OCI-LY1 (cell line): ENCODE data around the gene PIBF1.

Experiments used
- H2AFZ ChIP-seq: fragments of 200-600 bp; sonication (generic), shearing (Covaris generic); 2 replicates; pipeline ENCODE4 v1.6.0; 2014; ENCODE audit warnings: antibody characterized with exemption, mild to moderate bottlenecking, low read length
- H3F3A ChIP-seq: fragments of 200-600 bp; sonication (generic), shearing (Covaris generic); 2 replicates; pipeline ENCODE4 v1.6.0; 2014; ENCODE audit warnings: mild to moderate bottlenecking, antibody characterized with exemption, low read length, moderate library complexity; ENCODE audit not compliant: insufficient read depth
- H3K27ac ChIP-seq: fragments of 200-600 bp; sonication (generic); 2 replicates; pipeline ENCODE4 v1.5.1; 2014; ENCODE audit warnings: low read length, mixed run types, mild to moderate bottlenecking, low read depth; ENCODE audit not compliant: poor library complexity, severe bottlenecking
- H3K27me3 ChIP-seq: fragments of 200-600 bp; sonication (generic); 2 replicates; pipeline ENCODE4 v1.6.0; 2014; ENCODE audit warnings: antibody characterized with exemption, mild to moderate bottlenecking, low read length, moderate library complexity; ENCODE audit not compliant: insufficient read depth
- H3K36me3 ChIP-seq: fragments of 200-600 bp; sonication (generic); 2 replicates; pipeline ENCODE4 v1.6.1; 2014; ENCODE audit warnings: mild to moderate bottlenecking, antibody characterized with exemption, low read length, moderate library complexity, mixed read lengths; ENCODE audit not compliant: insufficient read depth
- H3K4me1 ChIP-seq: fragments of 200-600 bp; sonication (generic); 2 replicates; pipeline ENCODE4 v1.5.1; 2014; ENCODE audit warnings: mild to moderate bottlenecking, low read length, moderate library complexity; ENCODE audit not compliant: insufficient read depth, severe bottlenecking
- H3K4me2 ChIP-seq: fragments of 200-600 bp; sonication (generic), shearing (Covaris generic); 2 replicates; pipeline ENCODE4 v1.6.1; 2014; ENCODE audit warnings: low read length
- H3K4me3 ChIP-seq: fragments of 200-600 bp; sonication (generic); 2 replicates; pipeline ENCODE4 v1.5.1; 2014; ENCODE audit warnings: low read length, low read depth, mild to moderate bottlenecking, mixed read lengths; ENCODE audit not compliant: poor library complexity, severe bottlenecking
- H3K79me2 ChIP-seq: fragments of 200-600 bp; shearing (Covaris generic); 2 replicates; pipeline ENCODE4 v1.6.1; 2016; ENCODE audit warnings: mixed run types, low read length, mixed read lengths; ENCODE audit not compliant: insufficient read depth
- H3K9ac ChIP-seq: fragments of 200-600 bp; sonication (generic), shearing (Covaris generic); 2 replicates; pipeline ENCODE4 v1.6.1; 2014; ENCODE audit warnings: mild to moderate bottlenecking, low read length, mixed read lengths
- H3K9me2 ChIP-seq: fragments of 200-600 bp; sonication (generic), shearing (Covaris generic); 2 replicates; pipeline ENCODE4 v1.6.1; 2014; ENCODE audit warnings: low read depth, mild to moderate bottlenecking, low read length, mixed read lengths
- H3K9me3 ChIP-seq: fragments of 200-600 bp; shearing (Covaris generic); 2 replicates; pipeline ENCODE4 v1.6.1; 2014; ENCODE audit warnings: low read length, mixed read lengths
- H4K20me1 ChIP-seq: fragments of 200-600 bp; sonication (generic), shearing (Covaris generic); 2 replicates; pipeline ENCODE4 v1.6.0; 2016; ENCODE audit warnings: mild to moderate bottlenecking, low read length; ENCODE audit not compliant: insufficient read depth
- EZH2 ChIP-seq: fragments of 200-600 bp; sonication (generic), shearing (Covaris generic); IDR thresholded peaks from 2 replicates; pipeline ENCODE4 v1.8.0; 2017; ENCODE audit warnings: borderline replicate concordance, mixed run types, mild to moderate bottlenecking, antibody characterized with exemption, low read length, moderate library complexity, mixed read lengths
- TF ChIP-seq, protein P1 (sequence below): fragments of 200-600 bp; sonication (generic), shearing (Covaris generic); IDR thresholded peaks from 2 replicates; pipeline ENCODE4 v1.5.1; 2017; ENCODE audit warnings: mild to moderate bottlenecking, antibody characterized with exemption, low read length, moderate library complexity, mixed read lengths

The PIBF1 gene

DNA sequence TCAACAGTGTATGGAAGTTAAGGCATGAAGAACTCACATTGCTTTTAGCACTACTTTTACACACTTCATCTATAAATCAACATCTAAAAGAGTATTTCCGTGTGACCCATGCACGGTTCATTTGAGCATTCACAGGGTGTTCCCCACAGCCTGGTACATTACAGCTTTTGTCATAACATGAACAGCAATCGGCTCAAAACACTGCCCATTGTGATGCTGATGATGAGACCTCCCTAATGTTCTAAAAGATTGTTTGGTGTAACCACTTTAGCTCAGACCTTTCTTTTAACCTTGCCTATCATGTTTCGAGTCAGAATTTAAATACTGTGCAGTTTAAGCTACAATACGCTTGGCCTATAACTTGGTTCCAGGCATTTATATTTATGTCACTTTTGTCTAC is 272.8 kb downstream of the PIBF1 start:
- Histone ChIP-seq H3K4me3 (no peak overlapping the region), H3K36me3 (no peaks in the 10 kb centered on the region), H3K9ac (no peak overlapping the region), H3K27ac (no peak overlapping the region), H2AFZ (no peak overlapping the region), H4K20me1 (no peaks in the 10 kb centered on the region), H3K79me2 (no peaks in the 10 kb centered on the region), H3K4me2 (no peak overlapping the region), H3K4me1 (peaks cover 9% of the 10 kb centered on the region), H3F3A (no peaks in the 10 kb centered on the region), H3K9me3 (no peaks in the 10 kb centered on the region), H3K9me2 (no peaks in the 10 kb centered on the region), H3K27me3 (no peaks in the 10 kb centered on the region; the same call in 1 of the 2 replicates)
- no peak for TF ChIP-seq EZH2
- TF ChIP-seq, protein P1, sequence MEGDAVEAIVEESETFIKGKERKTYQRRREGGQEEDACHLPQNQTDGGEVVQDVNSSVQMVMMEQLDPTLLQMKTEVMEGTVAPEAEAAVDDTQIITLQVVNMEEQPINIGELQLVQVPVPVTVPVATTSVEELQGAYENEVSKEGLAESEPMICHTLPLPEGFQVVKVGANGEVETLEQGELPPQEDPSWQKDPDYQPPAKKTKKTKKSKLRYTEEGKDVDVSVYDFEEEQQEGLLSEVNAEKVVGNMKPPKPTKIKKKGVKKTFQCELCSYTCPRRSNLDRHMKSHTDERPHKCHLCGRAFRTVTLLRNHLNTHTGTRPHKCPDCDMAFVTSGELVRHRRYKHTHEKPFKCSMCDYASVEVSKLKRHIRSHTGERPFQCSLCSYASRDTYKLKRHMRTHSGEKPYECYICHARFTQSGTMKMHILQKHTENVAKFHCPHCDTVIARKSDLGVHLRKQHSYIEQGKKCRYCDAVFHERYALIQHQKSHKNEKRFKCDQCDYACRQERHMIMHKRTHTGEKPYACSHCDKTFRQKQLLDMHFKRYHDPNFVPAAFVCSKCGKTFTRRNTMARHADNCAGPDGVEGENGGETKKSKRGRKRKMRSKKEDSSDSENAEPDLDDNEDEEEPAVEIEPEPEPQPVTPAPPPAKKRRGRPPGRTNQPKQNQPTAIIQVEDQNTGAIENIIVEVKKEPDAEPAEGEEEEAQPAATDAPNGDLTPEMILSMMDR: no peak

- H4K20me1 ChIP-seq: no peaks in the 10 kb centered on the region
- no peaks in the 10 kb centered on the region for H3K9me3 ChIP-seq
- H3K9me2 ChIP-seq: no peaks in the 10 kb centered on the region
- no peak overlapping the region for H2AFZ ChIP-seq
- no peaks in the 10 kb centered on the region; the same call in none of the 2 replicates for H3K27me3 ChIP-seq
- no peaks in the 10 kb centered on the region for H3F3A ChIP-seq
- H3K4me2 ChIP-seq: no peak overlapping the region
- H3K79me2 ChIP-seq: no peaks in the 10 kb centered on the region
- TF ChIP-seq EZH2: no peak
- TF ChIP-seq, protein P1: no peak
- H3K27ac ChIP-seq: no peak overlapping the region
- H3K36me3 ChIP-seq: no peaks in the 10 kb centered on the region
- H3K9ac ChIP-seq: no peak overlapping the region
- no peak overlapping the region for H3K4me3 ChIP-seq
- peaks cover 20% of the 10 kb centered on the region for H3K4me1 ChIP-seq
Observed at GRCh38 chr13:73055813-73056564, 274.1 kb downstream of the PIBF1 start.

DNA sequence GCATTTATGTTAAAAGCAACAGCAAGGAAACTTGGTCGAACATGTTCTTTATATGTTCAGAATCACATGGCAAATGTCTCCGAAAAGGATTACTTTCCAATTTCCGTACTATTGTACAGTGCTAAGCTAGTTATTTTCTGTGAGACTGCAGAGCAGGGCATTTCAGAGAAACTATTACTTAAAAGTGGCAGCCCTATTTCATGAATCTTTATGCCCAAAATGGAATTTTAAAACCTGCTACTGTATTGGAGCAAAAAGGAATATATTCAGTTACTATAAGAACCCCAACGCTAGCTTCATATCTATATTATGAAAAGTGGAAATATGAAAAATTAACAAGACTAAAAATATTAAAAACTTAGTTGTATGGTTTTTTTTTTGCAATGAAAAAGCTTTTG is 274.6 kb downstream of the PIBF1 start:
- Histone ChIP-seq H3K9me3 (no peaks in the 10 kb centered on the region), H3K9me2 (no peaks in the 10 kb centered on the region), H3K4me1 (peaks cover 20% of the 10 kb centered on the region), H3K27ac (no peak overlapping the region), H3K4me2 (no peak overlapping the region), H3K4me3 (no peak overlapping the region), H3F3A (no peaks in the 10 kb centered on the region), H3K36me3 (no peaks in the 10 kb centered on the region), H2AFZ (no peak overlapping the region), H3K9ac (no peak overlapping the region), H3K27me3 (no peaks in the 10 kb centered on the region; the same call in none of the 2 replicates), H3K79me2 (no peaks in the 10 kb centered on the region), H4K20me1 (no peaks in the 10 kb centered on the region)
- TF ChIP-seq, protein P1: no peak
- no peak for TF ChIP-seq EZH2
